Keratinocyte (primary cell): ENCODE results near the gene ENDOG. TPM values are rescaled to one million over a fixed set of nuclear protein-coding genes. Genes with fewer than 3 reads are reported as not detected.

Source experiments
- DNase-seq: peaks from one replicate; pipeline ENCODE4 v3.0.0-alpha.2; 2011; ENCODE audit warnings: low read depth, missing footprints, low spot score
- FAIRE-seq: peaks from 2 replicates; lab custom pipeline; 2011; peaks lifted over from hg19 to GRCh38; lab: Jason Lieb, UNC
- H2AFZ ChIP-seq: 2 replicates; pipeline ENCODE4 v1.6.0; 2012; ENCODE audit warnings: low read length, control low read depth, inconsistent platforms; ENCODE audit not compliant: control insufficient read depth
- H3K27ac ChIP-seq: 2 replicates; pipeline ENCODE4 v1.5.1; 2011; ENCODE audit warnings: low read length; ENCODE audit not compliant: control insufficient read depth, insufficient read depth
- H3K27me3 ChIP-seq: 3 replicates; pipeline ENCODE4 v1.6.0; 2011; ENCODE audit warnings: low read length; ENCODE audit not compliant: control insufficient read depth, insufficient read depth; ENCODE audit errors: extremely low read depth
- H3K36me3 ChIP-seq, 2 experiments: 2 replicates in 1 of 2; 3 replicates in 1 of 2; pipeline ENCODE4 v1.5.1; 2011; ENCODE audit warnings: low read length in 2 of 2, mild to moderate bottlenecking in 1 of 2; ENCODE audit not compliant: control insufficient read depth in 2 of 2, insufficient read depth in 2 of 2; ENCODE audit errors: extremely low read depth in 1 of 2
- H3K4me1 ChIP-seq: 3 replicates; pipeline ENCODE4 v1.5.1; 2011; ENCODE audit warnings: low read length; ENCODE audit not compliant: control insufficient read depth, insufficient read depth; ENCODE audit errors: extremely low read depth
- H3K4me2 ChIP-seq: 3 replicates; pipeline ENCODE4 v1.6.0; 2011; ENCODE audit warnings: low read depth, low read length; ENCODE audit not compliant: control insufficient read depth, insufficient read depth; ENCODE audit errors: extremely low read depth
- H3K4me3 ChIP-seq, 3 experiments: fragments of 200-600 bp in 1 of 3; sonication (generic) in 1 of 3; 2 replicates in 2 of 3; 3 replicates in 1 of 3; pipeline ENCODE4 v1.5.1; 2011 to 2016; ENCODE audit warnings: low read length in 3 of 3, mild to moderate bottlenecking in 3 of 3, control low read depth in 2 of 3, inconsistent platforms in 1 of 3, low read depth in 1 of 3, mixed read lengths in 1 of 3, mixed run types in 1 of 3, moderate library complexity in 1 of 3; ENCODE audit not compliant: control insufficient read depth in 2 of 3, insufficient read depth in 2 of 3; ENCODE audit errors: extremely low read depth in 1 of 3
- H3K79me2 ChIP-seq: 2 replicates; pipeline ENCODE4 v1.6.0; 2012; ENCODE audit warnings: low read length; ENCODE audit not compliant: control insufficient read depth, insufficient read depth
- H3K9ac ChIP-seq: 3 replicates; pipeline ENCODE4 v1.6.0; 2011; ENCODE audit warnings: low read length; ENCODE audit not compliant: control insufficient read depth, insufficient read depth; ENCODE audit errors: extremely low read depth
- H3K9me1 ChIP-seq: 3 replicates; pipeline ENCODE4 v1.6.0; 2011; ENCODE audit warnings: low read length; ENCODE audit not compliant: control insufficient read depth, insufficient read depth; ENCODE audit errors: extremely low read depth
- H3K9me3 ChIP-seq: 2 replicates; pipeline ENCODE4 v1.5.1; 2012; ENCODE audit warnings: low read depth, low read length; ENCODE audit not compliant: control insufficient read depth
- H4K20me1 ChIP-seq: 3 replicates; pipeline ENCODE4 v1.6.0; 2011; ENCODE audit warnings: low read length; ENCODE audit not compliant: control insufficient read depth, insufficient read depth; ENCODE audit errors: extremely low read depth
- CTCF ChIP-seq, 3 experiments: IDR thresholded peaks in 1 of 3; conservative IDR thresholded peaks in 1 of 3; optimal IDR thresholded peaks in 1 of 3; 2 replicates in 2 of 3; 3 replicates in 1 of 3; pipeline versions ENCODE3 to v1.5.1; 2011; ENCODE audit warnings: low read length in 3 of 3, mild to moderate bottlenecking in 3 of 3, moderate library complexity in 2 of 3, control low read depth in 1 of 3, inconsistent platforms in 1 of 3; ENCODE audit not compliant: insufficient read depth in 2 of 3; ENCODE audit errors: extremely low read depth in 1 of 3
- EZH2 ChIP-seq: IDR thresholded peaks from one replicate; pipeline ENCODE4 v1.6.1; 2012; ENCODE audit warnings: inconsistent platforms, mild to moderate bottlenecking, low read length, moderate library complexity
- dilution Hi-C: fragments of 300-500 bp; cut with MboI; formaldehyde crosslinking; loops from one replicate; pipeline ENCODE4 v1.7.0; 2020; ENCODE audit warnings: low sequenced_read_pairs; ENCODE audit not compliant: extremely low pct_ligation_motif_present
- polyA plus RNA-seq, 5 experiments: library from polyadenylated mRNA; depleted of rRNA in 3 of 5; stranded (reverse) in 3 of 5; stranded (forward) in 1 of 5; unstranded in 1 of 5; fragments of >200 nt; gene quantifications; 1 replicate in 1 of 5; 2 replicates in 3 of 5; 3 replicates in 1 of 5; pipeline versions ENCODE4 v1.2.1 to v1.2.3, GENCODE V29; 2011 to 2012; ENCODE audit warnings: missing spikeins in 2 of 5, low read depth in 1 of 5, low replicate concordance in 1 of 5

The ENDOG gene
- polyA plus RNA-seq, 1 donor (not counting 4 experiments of a cell fraction or from before 2014, with no cell fraction given), result 10.2 TPM

GRCh38 chr9:128836509-128837145, 18.3 kb downstream of the ENDOG start:
- H3K9me1 ChIP-seq, result no peaks in the 10 kb centered on the region
- no peak overlapping the region for H3K4me3 ChIP-seq
- no peak overlapping the region for H3K27ac ChIP-seq
- no peaks in the 10 kb centered on the region for H3K79me2 ChIP-seq
- DNase-seq (no peak), FAIRE-seq (no peak)
- no peaks in the 10 kb centered on the region for H4K20me1 ChIP-seq
- H2AFZ ChIP-seq, result no peak overlapping the region
- no peak overlapping the region for H3K4me2 ChIP-seq
- H3K27me3 ChIP-seq, result no peaks in the 10 kb centered on the region
- dilution Hi-C loops, result no loop called here
- no peak for TF ChIP-seq EZH2
- TF ChIP-seq CTCF (optimal IDR thresholded peaks at IDR 0.05 in 1 of 3, IDR thresholded peaks at IDR 0.05 in 1 of 3, conservative IDR thresholded peaks at IDR 0.05 in 1 of 3; ENCODE audit: extremely low read depth in 1 of 3, insufficient read depth in 2 of 3, low read length in 3 of 3), result no peak
- H3K4me1 ChIP-seq, result no peaks in the 10 kb centered on the region
- no peaks in the 10 kb centered on the region for H3K9me3 ChIP-seq
- no peak overlapping the region for H3K9ac ChIP-seq
- peaks cover 13 to 16% of the 10 kb centered on the region in 2 experiments for H3K36me3 ChIP-seq

GRCh38 chr9:128838338-128838737, 20.0 kb downstream of the ENDOG start:
- Histone ChIP-seq H3K9me3 (no peaks in the 10 kb centered on the region), H4K20me1 (no peaks in the 10 kb centered on the region), H2AFZ (no peak overlapping the region), H3K9ac (no peak overlapping the region), H3K27ac (no peak overlapping the region), H3K9me1 (no peaks in the 10 kb centered on the region), H3K79me2 (no peaks in the 10 kb centered on the region), H3K36me3 (peaks cover 9 to 12% of the 10 kb centered on the region in 2 experiments), H3K4me1 (no peaks in the 10 kb centered on the region), H3K27me3 (no peaks in the 10 kb centered on the region), H3K4me2 (no peak overlapping the region), H3K4me3 (no peak overlapping the region)
- dilution Hi-C loops, result no loop called here
- no peak for FAIRE-seq
- DNase-seq, result no peak
- TF ChIP-seq EZH2 (no peak), CTCF (optimal IDR thresholded peaks at IDR 0.05 in 1 of 3, IDR thresholded peaks at IDR 0.05 in 1 of 3, conservative IDR thresholded peaks at IDR 0.05 in 1 of 3; ENCODE audit: extremely low read depth in 1 of 3, insufficient read depth in 2 of 3, low read length in 3 of 3) (no peak)
